DND-41 (cell line): Measurements from ENCODE around the gene TNFAIP8.

ENCODE experiments used
- CTCF ChIP-seq: IDR thresholded peaks from 2 replicates; pipeline ENCODE4 v1.5.1; 2012; ENCODE audit warnings: borderline replicate concordance, low read length, moderate library complexity, mild to moderate bottlenecking; ENCODE audit not compliant: poor library complexity, severe bottlenecking; ENCODE audit errors: extremely low read depth
- EZH2 ChIP-seq: IDR thresholded peaks from 3 replicates; pipeline ENCODE4 v1.6.1; 2012; ENCODE audit warnings: borderline replicate concordance, low read depth, mild to moderate bottlenecking, moderate library complexity, low read length, inconsistent platforms; ENCODE audit not compliant: severe bottlenecking

- TF ChIP-seq CTCF (no peak), EZH2 (no peak)
These were observed 50.8 kb downstream of the TNFAIP8 start for GRCh38 chr5:119406551-119407110.
